Adrenal gland (tissue), 5 donors: ENCODE results near the gene HES7.

Experiments used
- CTCF ChIP-seq, 6 experiments: fragments of 450-650 bp in 4 of 6; fragments of 200-600 bp in 2 of 6; sonication (generic) in 1 of 6; IDR thresholded peaks; 1 replicate in 5 of 6; 2 replicates in 1 of 6; pipeline versions ENCODE4 v1.5.1 to v1.8.0; 2016 to 2021; ENCODE audit warnings: antibody characterized with exemption in 6 of 6, mild to moderate bottlenecking in 2 of 6, moderate library complexity in 1 of 6
- POLR2A ChIP-seq, 2 donors: fragments of 450-650 bp; IDR thresholded peaks; one replicate each; pipeline ENCODE4 v1.6.1; 2017; ENCODE audit warnings: antibody characterized with exemption in 2 of 2, mild to moderate bottlenecking in 2 of 2, moderate library complexity in 1 of 2
- donor health status: DM: no; HTN: no; CAD: no.

GRCh38 chr17:8155996-8156245 lies 32.0 kb upstream of the HES7 start:
- TF ChIP-seq CTCF (IDR thresholded peaks at IDR 0.05) (no peak), POLR2A (IDR thresholded peaks at IDR 0.05) (no peak)
